H9 (cell line): ENCODE measurements around the gene EIF6. TPM values are rescaled to one million over a fixed set of nuclear protein-coding genes. Genes with fewer than 3 reads are reported as not detected.

ENCODE experiments used
- DNase-seq: peaks from one replicate; pipeline ENCODE4 v3.0.0-alpha.2; 2017
- H2AFZ ChIP-seq: one replicate; pipeline ENCODE4 v1.6.1; 2013; ENCODE audit warnings: mild to moderate bottlenecking, low read length, control low read depth, moderate library complexity
- H2AK5ac ChIP-seq: 2 replicates; pipeline ENCODE4 v1.6.1; 2013; ENCODE audit warnings: low read length, control low read depth, mixed read lengths; ENCODE audit not compliant: insufficient read length
- H2BK120ac ChIP-seq: one replicate; pipeline ENCODE4 v1.6.1; 2013; ENCODE audit warnings: low read depth, mild to moderate bottlenecking, low read length, control low read depth, inconsistent platforms; ENCODE audit not compliant: poor library complexity, severe bottlenecking
- H2BK12ac ChIP-seq: 2 replicates; pipeline ENCODE4 v1.6.1; 2013; ENCODE audit warnings: low read length, control low read depth, mixed read lengths, low read depth; ENCODE audit not compliant: insufficient read length
- H2BK15ac ChIP-seq: 2 replicates; pipeline ENCODE4 v1.6.1; 2013; ENCODE audit warnings: low read depth, low read length, control low read depth
- H2BK20ac ChIP-seq: one replicate; pipeline ENCODE4 v1.6.1; 2013; ENCODE audit warnings: low read depth, mild to moderate bottlenecking, low read length, control low read depth, inconsistent platforms; ENCODE audit not compliant: poor library complexity, severe bottlenecking
- H2BK5ac ChIP-seq: 2 replicates; pipeline ENCODE4 v1.6.1; 2013; ENCODE audit warnings: low read length, control low read depth, mixed read lengths; ENCODE audit not compliant: insufficient read length
- H3K14ac ChIP-seq: 2 replicates; pipeline ENCODE4 v1.6.1; 2013; ENCODE audit warnings: low read length, control low read depth; ENCODE audit not compliant: insufficient read depth
- H3K18ac ChIP-seq: 2 replicates; pipeline ENCODE4 v1.6.1; 2013; ENCODE audit warnings: low read depth, mild to moderate bottlenecking, mixed read lengths, low read length, control low read depth; ENCODE audit not compliant: insufficient read length
- H3K23ac ChIP-seq: 2 replicates; pipeline ENCODE4 v1.6.1; 2013; ENCODE audit warnings: low read length, control low read depth, mixed read lengths, low read depth; ENCODE audit not compliant: insufficient read length
- H3K23me2 ChIP-seq: 2 replicates; pipeline ENCODE4 v1.6.1; 2013; ENCODE audit warnings: low read depth, mild to moderate bottlenecking, mixed read lengths, low read length, control low read depth; ENCODE audit not compliant: insufficient read length, poor library complexity, severe bottlenecking
- H3K27ac ChIP-seq: 2 replicates; pipeline ENCODE4 v1.5.1; 2013; ENCODE audit warnings: low read length, control low read depth, mixed read lengths, low read depth; ENCODE audit not compliant: insufficient read length
- H3K27me3 ChIP-seq: 2 replicates; pipeline ENCODE4 v1.6.1; 2013; ENCODE audit warnings: low read length, control low read depth, inconsistent platforms; ENCODE audit not compliant: insufficient read depth
- H3K4ac ChIP-seq: 2 replicates; pipeline ENCODE4 v1.6.1; 2013; ENCODE audit warnings: low read depth, mild to moderate bottlenecking, control low read depth, inconsistent platforms, low read length, moderate library complexity
- H3K4me1 ChIP-seq: 2 replicates; pipeline ENCODE4 v1.6.1; 2013; ENCODE audit warnings: low read length, control low read depth, inconsistent platforms; ENCODE audit not compliant: insufficient read depth
- H3K4me2 ChIP-seq: 2 replicates; pipeline ENCODE4 v1.6.1; 2013; ENCODE audit warnings: low read length, control low read depth, mixed read lengths; ENCODE audit not compliant: insufficient read length, insufficient read depth
- H3K56ac ChIP-seq: 2 replicates; pipeline ENCODE4 v1.6.1; 2013; ENCODE audit warnings: low read depth, mild to moderate bottlenecking, mixed read lengths, low read length, control low read depth; ENCODE audit not compliant: insufficient read length
- H3K79me1 ChIP-seq: 2 replicates; pipeline ENCODE4 v1.6.1; 2013; ENCODE audit warnings: low read depth, mild to moderate bottlenecking, moderate library complexity, low read length, control low read depth, inconsistent platforms; ENCODE audit not compliant: insufficient read depth, poor library complexity, severe bottlenecking
- H3K79me2 ChIP-seq: 2 replicates; pipeline ENCODE4 v1.6.1; 2013; ENCODE audit warnings: low read length, control low read depth, inconsistent platforms; ENCODE audit not compliant: insufficient read depth
- H3K9ac ChIP-seq: 2 replicates; pipeline ENCODE4 v1.6.1; 2013; ENCODE audit warnings: low read length, control low read depth, mixed read lengths; ENCODE audit not compliant: insufficient read length; ENCODE audit errors: extremely low read depth
- H3K9me3 ChIP-seq: one replicate; pipeline ENCODE4 v1.6.1; 2013; ENCODE audit warnings: low read depth, low read length, inconsistent platforms; ENCODE audit not compliant: control insufficient read depth
- H3T11ph ChIP-seq: one replicate; pipeline ENCODE4 v1.6.1; 2013; ENCODE audit warnings: mild to moderate bottlenecking, low read length, control low read depth, inconsistent platforms
- H4K20me1 ChIP-seq: one replicate; pipeline ENCODE4 v1.6.1; 2013; ENCODE audit not compliant: control insufficient read depth, insufficient read length, insufficient read depth
- H4K5ac ChIP-seq: 2 replicates; pipeline ENCODE4 v1.6.1; 2013; ENCODE audit warnings: low read depth, mild to moderate bottlenecking, mixed read lengths, low read length, control low read depth; ENCODE audit not compliant: insufficient read length
- H4K8ac ChIP-seq: replicated peaks from 2 replicates; pipeline ENCODE4 v1.6.1; 2013; ENCODE audit warnings: low read length, control low read depth, mixed read lengths, low read depth; ENCODE audit not compliant: insufficient read length
- H4K91ac ChIP-seq: 2 replicates; pipeline ENCODE4 v1.6.1; 2013; ENCODE audit warnings: low read depth, mild to moderate bottlenecking, moderate library complexity, mixed read lengths, low read length, control low read depth; ENCODE audit not compliant: insufficient read length
- H3K27ac Mint-ChIP-seq, 3 experiments: 2 replicates in 2 of 3; 3 replicates in 1 of 3; pipeline ENCODE4 v1.8.0; 2020 to 2021; ENCODE audit warnings: mixed read lengths in 3 of 3, mild to moderate bottlenecking in 1 of 3, moderate library complexity in 1 of 3
- H3K27me3 Mint-ChIP-seq: 2 replicates; pipeline ENCODE4 v1.8.0; 2021; ENCODE audit warnings: low read depth, mild to moderate bottlenecking, moderate library complexity, mixed read lengths
- H3K36me3 Mint-ChIP-seq, 3 experiments: 2 replicates in 2 of 3; 3 replicates in 1 of 3; pipeline ENCODE4 v1.8.0; 2020 to 2021; ENCODE audit warnings: low read depth in 3 of 3, mixed read lengths in 3 of 3; ENCODE audit not compliant: insufficient read depth in 1 of 3
- H3K4me1 Mint-ChIP-seq, 2 experiments: 2 replicates each; pipeline ENCODE4 v1.8.0; 2020; ENCODE audit warnings: mixed read lengths in 2 of 2
- H3K4me3 Mint-ChIP-seq, 2 experiments: 2 replicates in 1 of 2; 3 replicates in 1 of 2; pipeline ENCODE4 v1.8.0; 2020 to 2021; ENCODE audit warnings: mild to moderate bottlenecking in 2 of 2, mixed read lengths in 2 of 2, moderate library complexity in 1 of 2
- H3K9me3 Mint-ChIP-seq, 2 experiments: 2 replicates in 1 of 2; 3 replicates in 1 of 2; pipeline ENCODE4 v1.8.0; 2020; ENCODE audit warnings: mild to moderate bottlenecking in 2 of 2, mixed read lengths in 2 of 2, moderate library complexity in 1 of 2
- CTCF ChIP-seq: fragments of 200-600 bp; sonication (generic); conservative IDR thresholded peaks from 3 replicates; pipeline ENCODE4 v1.8.0; 2021; ENCODE audit warnings: antibody characterized with exemption, mild to moderate bottlenecking
- WGBS: extraction: QIAGEN DNeasy Blood & Tissue Kit; methylation state at CpG from one replicate; pipeline ENCODE4 v1.1.7; 2013; ENCODE audit warnings: missing lambda C conversion rate, low lambda C conversion rate, mixed read lengths; ENCODE audit not compliant: insufficient read length; ENCODE audit errors: extremely low coverage; 5-methylcytosine and 5-hydroxymethylcytosine counted together
- total RNA-seq: library from RNA; stranded (reverse); gene quantifications from 2 replicates; pipeline ENCODE4 v1.2.1, GENCODE V29; 2021

EIF6 gene
- total RNA-seq, 1 experiment from 2014 or later, result 150 TPM

GRCh38 chr20:35290186-35290886 lies 5.8 kb upstream of the EIF6 start:
- no peak overlapping the region for H4K5ac ChIP-seq
- Mint-ChIP-seq H3K27ac (no peak overlapping the region; a peak in 1 of 7 replicates), H3K9me3 (no peaks in the 10 kb centered on the region), H3K4me1 (peaks cover 6% of the 10 kb centered on the region in 2 experiments), H3K27me3 (peaks cover 10% of the 10 kb centered on the region), H3K36me3 (no peaks in the 10 kb centered on the region; a peak in 1 of 7 replicates), H3K4me3 (no peak overlapping the region; a peak in 1 of 5 replicates)
- H4K8ac ChIP-seq, result no peak overlapping the region
- no peaks in the 10 kb centered on the region for H3K79me2 ChIP-seq
- no peak overlapping the region for H2AK5ac ChIP-seq
- H2AFZ ChIP-seq, result no peak overlapping the region
- H3K9me3 ChIP-seq, result no peaks in the 10 kb centered on the region
- no peaks in the 10 kb centered on the region for H3K23me2 ChIP-seq
- H3K23ac ChIP-seq, result no peak overlapping the region
- no peaks in the 10 kb centered on the region for H3K27me3 ChIP-seq
- H3K79me1 ChIP-seq, result no peaks in the 10 kb centered on the region
- H2BK5ac ChIP-seq, result no peak overlapping the region
- TF ChIP-seq CTCF, result no peak
- WGBS, result no CpG with 5 or more reads among the region's 7 CpGs
- no peak for DNase-seq
- H3K4me1 ChIP-seq, result peaks cover 2% of the 10 kb centered on the region; the same call in 1 of the 2 replicates
- no peak overlapping the region for H3K4me2 ChIP-seq
- H3T11ph ChIP-seq, result no peak overlapping the region
- H3K18ac ChIP-seq, result no peak overlapping the region
- no peak overlapping the region for H2BK12ac ChIP-seq
- no peak overlapping the region for H3K56ac ChIP-seq
- no peak overlapping the region for H3K27ac ChIP-seq
- H3K14ac ChIP-seq, result no peak overlapping the region
- no peak overlapping the region for H2BK120ac ChIP-seq
- H4K20me1 ChIP-seq, result no peaks in the 10 kb centered on the region
- H4K91ac ChIP-seq, result no peak overlapping the region
- H2BK15ac ChIP-seq, result no peak overlapping the region
- H3K9ac ChIP-seq, result no peak overlapping the region
- no peak overlapping the region for H3K4ac ChIP-seq
- no peak overlapping the region for H2BK20ac ChIP-seq
